Activated CD4-positive, alpha-beta T cell treated with anti-CD3 and anti-CD28 coated beads for 36 hours (primary cell): ENCODE results near the gene CNOT1. TPM values are rescaled to one million over a fixed set of nuclear protein-coding genes. Genes with fewer than 3 reads are reported as not detected.

Source experiments
- ATAC-seq: fragments of 200-7000 bp; cut with Tn5 transposase; one replicate; pipeline ENCODE4 v1.10.0; 2021; ENCODE audit warnings: mild to moderate bottlenecking, moderate library complexity
- CTCF ChIA-PET: fragments of 350-600 bp; sonication (Branson Sonifier 250); formaldehyde crosslinking; loops from one replicate; lab custom pipeline; 2021; ENCODE audit warnings: antibody characterized with exemption; lab: Charles Lee
- POLR2A ChIA-PET: fragments of 350-600 bp; sonication (Branson Sonifier 250); formaldehyde crosslinking; loops from one replicate; lab custom pipeline; 2021; ENCODE audit warnings: antibody characterized with exemption, inconsistent platforms; lab: Charles Lee
- DNase-seq: peaks from one replicate; pipeline ENCODE4 v3.0.0-alpha.2; 2020
- H3K27ac Mint-ChIP-seq: one replicate; pipeline ENCODE4 v1.8.0; 2021; ENCODE audit warnings: mixed read lengths
- H3K27me3 Mint-ChIP-seq: one replicate; pipeline ENCODE4 v1.8.0; 2021; ENCODE audit warnings: mixed read lengths
- H3K36me3 Mint-ChIP-seq: one replicate; pipeline ENCODE4 v1.8.0; 2021; ENCODE audit warnings: low read depth, mixed read lengths
- H3K4me1 Mint-ChIP-seq: one replicate; pipeline ENCODE4 v1.8.0; 2021; ENCODE audit warnings: mixed read lengths
- H3K4me3 Mint-ChIP-seq: one replicate; pipeline ENCODE4 v1.8.0; 2021; ENCODE audit warnings: mild to moderate bottlenecking, moderate library complexity, mixed read lengths
- H3K9me3 Mint-ChIP-seq: one replicate; pipeline ENCODE4 v1.8.0; 2021; ENCODE audit warnings: low read depth, mixed read lengths
- intact Hi-C, 2 experiments: fragments of 100-400 bp; cut with DNase I in 1 of 2; cut with micrococcal nuclease in 1 of 2; formaldehyde crosslinking; loops; one replicate each; pipeline versions ENCODE4 v1.14.2 to v1.15.1; 2022 to 2024; cut with DNase I, micrococcal nuclease
- total RNA-seq, 2 experiments: library from RNA; stranded (reverse); gene quantifications; one replicate each; pipeline ENCODE4 v1.2.3, GENCODE V29; 2021

Gene CNOT1
- total RNA-seq, 2 experiments from 2014 or later = 265 to 348 TPM

- DNase-seq = no peak
- Mint-ChIP-seq H3K27ac (no peak overlapping the region), H3K9me3 (no peaks in the 10 kb centered on the region), H3K4me1 (no peaks in the 10 kb centered on the region), H3K27me3 (no peaks in the 10 kb centered on the region), H3K4me3 (no peak overlapping the region), H3K36me3 (peaks cover 76% of the 10 kb centered on the region)
- POLR2A ChIA-PET = no interaction called here
- intact Hi-C loops = no loop called here
- no peak for ATAC-seq
- CTCF ChIA-PET = interaction anchor here (1.1 kb wide), 1 partner anchor 13 kb away, joined by 3 read pairs; no protein-coding TSS in a partner anchor
These were observed 92.3 kb downstream of the CNOT1 start for GRCh38 chr16:58537124-58537906.

- DNase-seq (no peak), ATAC-seq (no peak)
- intact Hi-C loops = no loop called here
- Mint-ChIP-seq H3K36me3 (peaks cover 77% of the 10 kb centered on the region), H3K4me1 (no peaks in the 10 kb centered on the region), H3K4me3 (no peak overlapping the region), H3K27ac (no peak overlapping the region), H3K27me3 (no peaks in the 10 kb centered on the region), H3K9me3 (no peaks in the 10 kb centered on the region)
- ChIA-PET POLR2A (no interaction called here), CTCF (no interaction called here)
These were observed 93.3 kb downstream of the CNOT1 start for GRCh38 chr16:58536278-58536677.

DNA sequence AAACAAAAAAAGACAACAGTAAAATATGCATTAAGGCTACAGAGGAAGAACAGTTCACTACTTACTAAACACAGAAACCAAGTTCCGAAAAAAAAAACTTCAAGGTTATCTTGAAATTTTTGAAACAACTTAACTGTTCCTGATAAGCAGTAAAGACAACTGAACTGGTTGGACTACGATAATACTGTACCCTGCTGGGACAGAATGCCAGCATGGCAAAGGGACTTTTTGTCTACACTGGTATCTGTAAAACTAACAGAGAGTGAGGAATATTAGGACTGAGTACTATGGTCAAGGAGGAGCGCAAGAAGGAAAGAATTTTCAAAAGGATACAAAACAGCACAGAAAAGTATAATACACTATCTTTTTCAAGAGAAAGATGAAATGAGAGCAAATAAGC is 94.5 kb downstream of the CNOT1 start:
- Mint-ChIP-seq H3K27me3 (no peaks in the 10 kb centered on the region), H3K9me3 (no peaks in the 10 kb centered on the region), H3K4me3 (no peak overlapping the region), H3K27ac (no peak overlapping the region), H3K36me3 (peaks cover 82% of the 10 kb centered on the region), H3K4me1 (no peaks in the 10 kb centered on the region)
- POLR2A ChIA-PET = no interaction called here
- intact Hi-C loops = no loop called here
- no peak for ATAC-seq
- CTCF ChIA-PET = interaction anchor here (0.7 kb wide), 1 partner anchor 54 kb away, joined by 3 read pairs; no protein-coding TSS in a partner anchor
- DNase-seq = no peak

GRCh38 chr16:58533751-58534470 is 95.7 kb downstream of the CNOT1 start:
- ChIA-PET CTCF (interaction anchor here (1.0 to 1.1 kb wide), 2 partner anchors 21 to 198 kb away, joined by 3 to 4 read pairs; no protein-coding TSS in a partner anchor), POLR2A (no interaction called here)
- H3K27me3 Mint-ChIP-seq = no peaks in the 10 kb centered on the region
- ATAC-seq (no peak), DNase-seq (no peak)
- H3K4me1 Mint-ChIP-seq = no peaks in the 10 kb centered on the region
- H3K9me3 Mint-ChIP-seq = no peaks in the 10 kb centered on the region
- H3K27ac Mint-ChIP-seq = no peak overlapping the region
- intact Hi-C loops = loop anchor here in 1 of 2 experiments (2.0 kb wide), 1 partner anchor 13 kb away; no protein-coding TSS in a partner anchor
- no peak overlapping the region for H3K4me3 Mint-ChIP-seq
- peaks cover 74% of the 10 kb centered on the region for H3K36me3 Mint-ChIP-seq

- DNase-seq (no peak), ATAC-seq (no peak)
- no peak overlapping the region for H3K4me3 Mint-ChIP-seq
- no peak overlapping the region for H3K27ac Mint-ChIP-seq
- CTCF ChIA-PET = interaction anchor here (1.1 to 2.2 kb wide), 2 partner anchors 8 to 20 kb away, joined by 3 to 9 read pairs; no protein-coding TSS in a partner anchor
- H3K9me3 Mint-ChIP-seq = no peaks in the 10 kb centered on the region
- H3K36me3 Mint-ChIP-seq = peaks cover 70% of the 10 kb centered on the region
- POLR2A ChIA-PET = no interaction called here
- H3K4me1 Mint-ChIP-seq = no peaks in the 10 kb centered on the region
- no peaks in the 10 kb centered on the region for H3K27me3 Mint-ChIP-seq
- intact Hi-C loops = loop anchor here in 1 of 2 experiments (2.0 kb wide), 1 partner anchor 14 kb away; no protein-coding TSS in a partner anchor
These were observed 97.2 kb downstream of the CNOT1 start for GRCh38 chr16:58532414-58532813.

DNA sequence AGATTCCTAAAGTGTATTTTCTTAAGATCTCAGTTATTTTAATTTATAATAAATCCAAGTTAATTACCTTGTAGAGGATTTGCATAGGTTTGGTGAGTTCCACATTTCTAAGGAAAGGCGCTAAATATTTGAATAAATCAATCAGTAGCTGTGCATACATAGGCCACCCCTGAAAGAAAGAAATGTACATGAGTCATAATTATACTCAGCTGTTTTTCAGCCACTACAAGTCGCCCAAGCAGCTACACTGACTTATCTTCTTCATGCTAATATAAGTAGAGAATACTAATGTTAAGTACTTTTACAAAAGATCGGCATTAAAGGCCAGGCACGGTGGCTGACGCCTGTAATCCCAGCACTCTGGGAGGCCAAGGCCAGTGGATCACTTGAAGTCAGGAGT is 99.4 kb downstream of the CNOT1 start:
- ATAC-seq (no peak), DNase-seq (no peak)
- no peak overlapping the region for H3K4me3 Mint-ChIP-seq
- intact Hi-C loops = no loop called here
- peaks cover 73% of the 10 kb centered on the region for H3K36me3 Mint-ChIP-seq
- H3K4me1 Mint-ChIP-seq = no peaks in the 10 kb centered on the region
- H3K27ac Mint-ChIP-seq = no peak overlapping the region
- no peaks in the 10 kb centered on the region for H3K27me3 Mint-ChIP-seq
- ChIA-PET POLR2A (no interaction called here), CTCF (interaction anchor here (0.8 to 2.2 kb wide), 3 partner anchors 11 to 18 kb away, joined by 3 to 9 read pairs (median 7); no protein-coding TSS in a partner anchor)
- no peaks in the 10 kb centered on the region for H3K9me3 Mint-ChIP-seq

DNA sequence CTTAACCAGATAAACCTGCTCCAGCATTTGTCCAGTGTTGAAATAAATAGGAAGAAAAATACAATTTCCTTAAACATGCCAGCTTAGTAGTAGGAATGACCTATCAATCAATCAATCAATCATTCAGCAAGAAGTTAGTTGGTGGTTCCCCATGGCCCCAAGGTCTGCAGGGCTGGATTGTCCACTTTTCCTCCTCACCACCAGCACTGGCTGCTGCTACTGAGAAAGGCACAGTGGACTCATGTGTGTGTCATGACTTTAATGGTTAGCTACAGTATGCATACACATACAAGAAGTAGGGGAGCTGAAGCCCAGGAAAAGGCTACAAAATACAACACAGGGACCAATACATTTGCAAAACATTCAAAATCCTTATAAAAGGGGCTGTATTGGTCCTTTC is 109.9 kb downstream of the CNOT1 start:
- ChIA-PET POLR2A (no interaction called here), CTCF (interaction anchor here (0.7 to 1.5 kb wide), 5 partner anchors 21 to 236 kb away, joined by 3 to 4 read pairs (median 4); no protein-coding TSS in a partner anchor)
- ATAC-seq (no peak), DNase-seq (no peak)
- Mint-ChIP-seq H3K9me3 (no peaks in the 10 kb centered on the region), H3K36me3 (peaks cover 63% of the 10 kb centered on the region), H3K27ac (no peak overlapping the region), H3K4me3 (no peak overlapping the region), H3K4me1 (peaks cover 39% of the 10 kb centered on the region), H3K27me3 (no peaks in the 10 kb centered on the region)
- intact Hi-C loops = loop anchor here (5.0 to 10.0 kb wide), 5 partner anchors 63 to 325 kb away; partner anchors contain the start of genes CSNK2A2 (in 1 of the 2), GOT2 (in 1 of the 2) and SLC38A7 (in 1 of the 2)

GRCh38 chr16:58518980-58519368 is 110.7 kb downstream of the CNOT1 start:
- Mint-ChIP-seq H3K27ac (no peak overlapping the region), H3K4me1 (peaks cover 41% of the 10 kb centered on the region), H3K27me3 (no peaks in the 10 kb centered on the region), H3K4me3 (no peak overlapping the region), H3K36me3 (peaks cover 57% of the 10 kb centered on the region), H3K9me3 (no peaks in the 10 kb centered on the region)
- ChIA-PET POLR2A (interaction anchor here (1.5 kb wide), 1 partner anchor 28 kb away, joined by 3 read pairs; no protein-coding TSS in a partner anchor), CTCF (interaction anchor here (0.7 to 1.5 kb wide), 10 partner anchors 10 to 237 kb away, joined by 3 to 5 read pairs (median 3); no protein-coding TSS in a partner anchor)
- intact Hi-C loops = loop anchor here (5.0 to 10.0 kb wide), 4 partner anchors 68 to 324 kb away; partner anchors contain the start of genes CSNK2A2 (in 1 of the 2), GOT2 (in 1 of the 2) and SLC38A7 (in 1 of the 2)
- DNase-seq (no peak), ATAC-seq (no peak)

GRCh38 chr16:58518083-58518979 is 111.3 kb downstream of the CNOT1 start:
- intact Hi-C loops = loop anchor here (5.0 to 10.0 kb wide), 4 partner anchors 69 to 324 kb away; partner anchors contain the start of genes CSNK2A2 (in 1 of the 2), GOT2 (in 1 of the 2) and SLC38A7 (in 1 of the 2)
- Mint-ChIP-seq H3K27me3 (no peaks in the 10 kb centered on the region), H3K9me3 (no peaks in the 10 kb centered on the region), H3K4me1 (peaks cover 44% of the 10 kb centered on the region), H3K4me3 (no peak overlapping the region), H3K36me3 (peaks cover 53% of the 10 kb centered on the region), H3K27ac (peak overlapping the region; percentile 64)
- POLR2A ChIA-PET = interaction anchor here (1.5 kb wide), 1 partner anchor 29 kb away, joined by 3 read pairs; no protein-coding TSS in a partner anchor
- ATAC-seq (peak; percentile 21), DNase-seq (no peak)
- CTCF ChIA-PET = interaction anchor here (0.7 to 1.5 kb wide), 10 partner anchors 11 to 238 kb away, joined by 3 to 5 read pairs (median 3); no protein-coding TSS in a partner anchor

DNA sequence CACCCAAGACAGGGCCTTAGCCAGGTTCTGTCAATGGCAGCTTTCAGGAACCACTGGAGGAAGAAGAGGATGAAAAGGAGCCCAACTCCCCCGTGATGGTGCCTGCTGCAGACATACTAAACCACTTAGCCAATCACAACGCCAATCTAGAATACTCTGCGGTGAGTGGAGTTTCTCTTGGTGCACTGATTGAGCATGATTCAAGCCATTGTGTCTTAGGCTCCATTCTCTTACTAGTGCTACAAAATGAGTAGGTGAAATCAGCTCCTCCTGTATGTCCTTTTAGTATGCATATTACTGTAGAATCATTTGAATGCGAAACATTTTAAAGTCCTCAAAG is 112.9 kb downstream of the CNOT1 start:
- Mint-ChIP-seq H3K4me1 (peaks cover 49% of the 10 kb centered on the region), H3K4me3 (peak overlapping the region; percentile 92), H3K9me3 (no peaks in the 10 kb centered on the region), H3K27me3 (no peaks in the 10 kb centered on the region), H3K36me3 (peaks cover 44% of the 10 kb centered on the region), H3K27ac (no peak overlapping the region)
- ChIA-PET POLR2A (interaction anchor here (0.9 kb wide), 1 partner anchor 42 kb away, joined by 3 read pairs; no protein-coding TSS in a partner anchor), CTCF (interaction anchor here (0.6 to 1.3 kb wide), 2 partner anchors 146 to 287 kb away, joined by 3 to 4 read pairs; no protein-coding TSS in a partner anchor)
- DNase-seq (no peak), ATAC-seq (no peak)
- intact Hi-C loops = loop anchor here (5.0 to 10.0 kb wide), 4 partner anchors 71 to 322 kb away; partner anchors contain the start of genes CSNK2A2 (in 1 of the 2), GOT2 (in 1 of the 2) and SLC38A7 (in 1 of the 2)
